Left renal pelvis (tissue), 4 donors: Measurements from ENCODE around the gene ZCCHC12. TPM values are rescaled to one million over a fixed set of nuclear protein-coding genes. Genes with fewer than 3 reads are reported as not detected.

Experiments used
- DNase-seq, 4 donors: peaks; one replicate each; pipeline ENCODE4 v3.0.0-alpha.2; 2013; ENCODE audit warnings: low read depth in 4 of 4, low spot score in 3 of 4
- polyA plus RNA-seq, 4 donors: library from polyadenylated mRNA; unstranded; fragments of 120-200 nt; gene quantifications; one replicate each; pipeline ENCODE4 v1.2.1, GENCODE V29; 2013; ENCODE audit not compliant: insufficient read length in 4 of 4

ZCCHC12 gene
- polyA plus RNA-seq, 4 donors = 0.85 to 5.1 (median 1.1) TPM

- DNase-seq = no peak
Measured at GRCh38 chrX:118865231-118865630, 41.6 kb downstream of the ZCCHC12 start.

DNA sequence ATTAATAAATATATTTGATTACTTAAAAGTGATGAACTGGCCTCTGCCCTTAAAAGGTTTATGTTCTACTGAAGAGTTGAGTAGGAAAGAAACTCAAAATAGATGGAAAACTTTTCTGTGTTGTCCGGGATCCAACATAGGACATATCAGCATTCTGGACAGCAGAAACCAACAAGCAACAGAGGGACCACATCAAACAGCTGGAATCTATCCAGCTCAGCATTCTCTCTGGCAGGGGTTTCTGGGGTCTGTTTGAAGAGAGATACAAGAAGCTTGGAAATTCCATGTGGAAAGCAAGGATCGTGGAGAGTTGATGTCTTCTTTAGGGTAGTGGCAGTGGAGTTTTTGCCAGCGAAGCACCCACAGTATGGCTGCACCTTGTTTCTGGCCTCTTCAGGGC, 43.6 kb downstream of the ZCCHC12 start:
- DNase-seq = no peak

DNA sequence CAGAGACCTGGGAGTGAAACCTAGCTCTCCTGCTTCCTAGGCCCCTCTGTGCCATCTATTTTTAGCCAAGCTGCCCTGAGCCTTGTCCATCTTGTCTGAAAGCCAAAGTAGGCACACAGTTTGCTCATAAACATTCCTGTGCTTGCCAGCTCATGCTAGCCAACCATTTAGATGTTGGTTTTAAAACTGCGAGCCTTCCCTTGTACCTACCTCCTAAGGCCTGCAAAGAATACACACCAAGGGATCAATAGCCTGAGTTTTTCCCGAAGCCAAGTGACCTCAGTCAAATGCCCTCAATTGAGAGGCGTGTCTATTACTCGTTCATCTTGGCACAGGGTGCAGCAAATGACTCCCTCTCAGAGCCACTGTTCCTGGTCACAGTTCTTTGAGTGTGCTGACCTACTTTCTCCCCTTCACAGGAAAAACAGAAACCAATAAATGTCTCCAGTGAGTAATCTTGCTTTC, 48.5 kb downstream of the ZCCHC12 start:
- DNase-seq = no peak

Other genes with a start within 250 kb of the ZCCHC12 start
- gene IL13RA1, start 96.2 kb upstream of the ZCCHC12 start, polyA plus RNA-seq = 10 to 100 TPM; 49.0 to 75.5 (median 67.2) TPM
- gene LONRF3, start 150.8 kb downstream of the ZCCHC12 start, polyA plus RNA-seq = 1 to 10 TPM in 3 of 4 donors, under 1 TPM in 1; 0.79 to 1.6 (median 1.1) TPM
- gene CT47C1, start 249.2 kb downstream of the ZCCHC12 start, polyA plus RNA-seq = not detected